K562 (cell line): ENCODE results near the gene UNC5B. TPM values are rescaled to one million over a fixed set of nuclear protein-coding genes. Genes with fewer than 3 reads are reported as not detected.

Source experiments
- BRD9 ChIP-seq: fragments of 450-650 bp; IDR thresholded peaks from 2 replicates; pipeline ENCODE4 v1.6.1; 2018; ENCODE audit warnings: low read depth; ENCODE audit not compliant: partially characterized antibody
- BRF2 ChIP-seq: IDR thresholded peaks from 3 replicates; pipeline ENCODE4 v1.6.1; 2011; ENCODE audit warnings: borderline replicate concordance, mild to moderate bottlenecking; ENCODE audit not compliant: insufficient read length, insufficient read depth
- CBFB ChIP-seq: sonication (generic); formaldehyde crosslinking; IDR thresholded peaks from 2 replicates; pipeline ENCODE4 v1.4.0; 2020; ENCODE audit warnings: mild to moderate bottlenecking, missing genetic modification reagents
- ETV6 ChIP-seq, 3 experiments: fragments of 150-350 bp in 1 of 3; sonication (generic) in 1 of 3; formaldehyde crosslinking in 1 of 3; IDR thresholded peaks; 2 replicates each; pipeline versions ENCODE4 v1.6.1 to v1.8.0; 2014 to 2022; ENCODE audit warnings: borderline replicate concordance in 2 of 3, low read depth in 2 of 3, antibody characterized with exemption in 1 of 3, low read length in 1 of 3, mild to moderate bottlenecking in 1 of 3, missing genetic modification reagents in 1 of 3
- FIP1L1 ChIP-seq: fragments of 200-400 bp; formaldehyde crosslinking; IDR thresholded peaks from 2 replicates; pipeline ENCODE4 v1.6.1; 2018; ENCODE audit warnings: mild to moderate bottlenecking, low read depth, low read length; ENCODE audit not compliant: poor library complexity, severe bottlenecking
- FOXP4 ChIP-seq: sonication (generic); formaldehyde crosslinking; IDR thresholded peaks from 2 replicates; pipeline ENCODE4 v1.8.0; 2022; ENCODE audit warnings: mild to moderate bottlenecking, missing genetic modification reagents, borderline replicate concordance
- HNRNPLL ChIP-seq: fragments of 200-400 bp; formaldehyde crosslinking; IDR thresholded peaks from 2 replicates; pipeline ENCODE4 v1.6.1; 2017; ENCODE audit warnings: low read length, low read depth, mild to moderate bottlenecking; ENCODE audit not compliant: poor library complexity, severe bottlenecking
- MCM3 ChIP-seq: fragments of 450-650 bp; IDR thresholded peaks from 2 replicates; pipeline ENCODE4 v1.6.1; 2016
- MCM5 ChIP-seq: fragments of 450-650 bp; IDR thresholded peaks from 2 replicates; pipeline ENCODE4 v1.6.1; 2016; ENCODE audit warnings: low read depth
- NFATC3 ChIP-seq: fragments of 450-650 bp; IDR thresholded peaks from 2 replicates; pipeline ENCODE4 v1.6.1; 2017; ENCODE audit warnings: mild to moderate bottlenecking
- NFIC ChIP-seq: fragments of 450-650 bp; IDR thresholded peaks from 2 replicates; pipeline ENCODE4 v1.6.1; 2017; ENCODE audit warnings: mild to moderate bottlenecking, inconsistent platforms
- POLR2AphosphoS5 ChIP-seq: IDR thresholded peaks from 2 replicates; pipeline ENCODE4 v1.6.1; 2011; ENCODE audit warnings: mild to moderate bottlenecking, low read depth, low read length, moderate library complexity; ENCODE audit not compliant: control insufficient read depth, insufficient read depth
- POU5F1 ChIP-seq: fragments of 150-350 bp; IDR thresholded peaks from 2 replicates; pipeline ENCODE4 v1.6.1; 2014; ENCODE audit warnings: borderline replicate concordance, low read length, low read depth, mild to moderate bottlenecking; ENCODE audit not compliant: partially characterized antibody
- STAG1 ChIP-seq: sonication (generic); formaldehyde crosslinking; IDR thresholded peaks from 2 replicates; pipeline ENCODE4 v1.5.0; 2020; ENCODE audit warnings: missing genetic modification reagents, borderline replicate concordance
- THRAP3 ChIP-seq: fragments of 450-650 bp; IDR thresholded peaks from 2 replicates; pipeline ENCODE4 v1.6.1; 2016; ENCODE audit warnings: mild to moderate bottlenecking, inconsistent platforms, borderline replicate concordance
- TRIM24 ChIP-seq, 2 experiments: fragments of 450-650 bp; IDR thresholded peaks; 2 replicates each; pipeline ENCODE4 v1.6.1; 2016
- ZKSCAN3 ChIP-seq: fragments of 250-450 bp; sonication (Bioruptor Pico); IDR thresholded peaks from 2 replicates; pipeline ENCODE4 v1.4.0; 2020
- ZNF263 ChIP-seq: sonication (generic); formaldehyde crosslinking; IDR thresholded peaks from 2 replicates; pipeline ENCODE4 v1.8.0; 2022; ENCODE audit warnings: mild to moderate bottlenecking, missing genetic modification reagents, borderline replicate concordance
- polyA plus RNA-seq, 8 experiments: library from polyadenylated mRNA; depleted of rRNA in 4 of 8; stranded (reverse) in 5 of 8; unstranded in 3 of 8; fragments of >200 nt; fragmentation: Nextera tagmentation in 2 of 8; fragmentation: Illumina TruSeq in 1 of 8; extraction: Ambion mirVana in 2 of 8; extraction: Trizol in 1 of 8; gene quantifications; 2 replicates each; pipeline versions ENCODE4 v1.2.1 to v1.2.3, GENCODE V29; 2011 to 2014; ENCODE audit warnings: inconsistent platforms in 1 of 8, missing spikeins in 1 of 8
- total RNA-seq, 7 experiments: library from RNA; depleted of rRNA in 6 of 7; stranded (reverse); fragments of >200 nt in 6 of 7; fragmentation: Illumina TruSeq in 2 of 7; extraction: Trizol in 2 of 7; gene quantifications; 2 replicates each; pipeline versions ENCODE4 v1.2.1 to v1.2.3, GENCODE V29; 2011 to 2021; ENCODE audit warnings: low replicate concordance in 1 of 7
- TF ChIP-seq, protein P1 (sequence below): fragments of 200-800 bp; sonication (Bioruptor generic); IDR thresholded peaks from 2 replicates; pipeline ENCODE4 v1.6.1; 2017; ENCODE audit warnings: missing genetic modification characterization, missing compliant biosample characterization
- TF ChIP-seq, protein P2 (sequence below): sonication (generic); formaldehyde crosslinking; IDR thresholded peaks from 2 replicates; pipeline ENCODE4 v1.8.1; 2023; ENCODE audit warnings: mild to moderate bottlenecking, missing genetic modification reagents

Gene UNC5B
- total and polyA plus RNA-seq, 9 of the 15 experiments (the other 6 are each of a cell fraction or from before 2014, with no cell fraction given) = 0.10 to 8.4 (median 2.1) TPM

GRCh38 chr10:71266147-71266917 is 54.0 kb downstream of the UNC5B start (continued):
- no peak for TF ChIP-seq BRF2
- TF ChIP-seq MCM3 = no peak
- TF ChIP-seq, protein P1, sequence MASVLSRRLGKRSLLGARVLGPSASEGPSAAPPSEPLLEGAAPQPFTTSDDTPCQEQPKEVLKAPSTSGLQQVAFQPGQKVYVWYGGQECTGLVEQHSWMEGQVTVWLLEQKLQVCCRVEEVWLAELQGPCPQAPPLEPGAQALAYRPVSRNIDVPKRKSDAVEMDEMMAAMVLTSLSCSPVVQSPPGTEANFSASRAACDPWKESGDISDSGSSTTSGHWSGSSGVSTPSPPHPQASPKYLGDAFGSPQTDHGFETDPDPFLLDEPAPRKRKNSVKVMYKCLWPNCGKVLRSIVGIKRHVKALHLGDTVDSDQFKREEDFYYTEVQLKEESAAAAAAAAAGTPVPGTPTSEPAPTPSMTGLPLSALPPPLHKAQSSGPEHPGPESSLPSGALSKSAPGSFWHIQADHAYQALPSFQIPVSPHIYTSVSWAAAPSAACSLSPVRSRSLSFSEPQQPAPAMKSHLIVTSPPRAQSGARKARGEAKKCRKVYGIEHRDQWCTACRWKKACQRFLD (CRISPR knock-in tag) = peak; percentile 97
- TF ChIP-seq ZNF263 (CRISPR knock-in tag) = no peak
- TF ChIP-seq FOXP4 (CRISPR knock-in tag) = peak; percentile 82; the same call in 1 of the 2 replicates
- no peak for TF ChIP-seq STAG1 (CRISPR knock-in tag)
- TF ChIP-seq MCM5 = no peak
- no peak for TF ChIP-seq HNRNPLL
- peak in 1 of 2 experiments; percentile 42; a peak in 1 of 4 replicates for TF ChIP-seq ETV6 (IDR thresholded peaks at IDR 0.05; ENCODE audit: borderline replicate concordance in 1 of 2, low read depth in 2 of 2, low read length in 1 of 2)
- TF ChIP-seq ETV6 (CRISPR knock-in tag; IDR thresholded peaks at IDR 0.05; ENCODE audit: borderline replicate concordance) = peak; percentile 84; the same call in 1 of the 2 replicates
- peak; percentile 91 for TF ChIP-seq BRD9
- TF ChIP-seq, protein P2, sequence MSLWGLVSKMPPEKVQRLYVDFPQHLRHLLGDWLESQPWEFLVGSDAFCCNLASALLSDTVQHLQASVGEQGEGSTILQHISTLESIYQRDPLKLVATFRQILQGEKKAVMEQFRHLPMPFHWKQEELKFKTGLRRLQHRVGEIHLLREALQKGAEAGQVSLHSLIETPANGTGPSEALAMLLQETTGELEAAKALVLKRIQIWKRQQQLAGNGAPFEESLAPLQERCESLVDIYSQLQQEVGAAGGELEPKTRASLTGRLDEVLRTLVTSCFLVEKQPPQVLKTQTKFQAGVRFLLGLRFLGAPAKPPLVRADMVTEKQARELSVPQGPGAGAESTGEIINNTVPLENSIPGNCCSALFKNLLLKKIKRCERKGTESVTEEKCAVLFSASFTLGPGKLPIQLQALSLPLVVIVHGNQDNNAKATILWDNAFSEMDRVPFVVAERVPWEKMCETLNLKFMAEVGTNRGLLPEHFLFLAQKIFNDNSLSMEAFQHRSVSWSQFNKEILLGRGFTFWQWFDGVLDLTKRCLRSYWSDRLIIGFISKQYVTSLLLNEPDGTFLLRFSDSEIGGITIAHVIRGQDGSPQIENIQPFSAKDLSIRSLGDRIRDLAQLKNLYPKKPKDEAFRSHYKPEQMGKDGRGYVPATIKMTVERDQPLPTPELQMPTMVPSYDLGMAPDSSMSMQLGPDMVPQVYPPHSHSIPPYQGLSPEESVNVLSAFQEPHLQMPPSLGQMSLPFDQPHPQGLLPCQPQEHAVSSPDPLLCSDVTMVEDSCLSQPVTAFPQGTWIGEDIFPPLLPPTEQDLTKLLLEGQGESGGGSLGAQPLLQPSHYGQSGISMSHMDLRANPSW (CRISPR knock-in tag) = no peak
- no peak for TF ChIP-seq NFATC3
- 0 out of 2 replicates have a peak, but pooled peaks have one; percentile 20 for TF ChIP-seq CBFB
- TF ChIP-seq POU5F1 = no peak
- TF ChIP-seq POLR2AphosphoS5 = no peak
- TF ChIP-seq ZKSCAN3 (CRISPR knock-in tag) = no peak
- TF ChIP-seq TRIM24 (IDR thresholded peaks at IDR 0.05) = peak; percentile 98 to 99
- TF ChIP-seq NFIC = peak; percentile 47; the same call in 1 of the 2 replicates
- no peak for TF ChIP-seq THRAP3
- no peak for TF ChIP-seq FIP1L1
